Gastroesophageal sphincter (tissue), 3 donors: Measurements from ENCODE around the gene SENP2.
"Not testable (repeated sequence)": the region's sequence is repeated elsewhere in the genome, so short reads cannot be mapped to it uniquely, and the experiment has no call there.

Experiments used
- CTCF ChIP-seq, 4 experiments: fragments of 200-600 bp in 2 of 4; fragments of 450-650 bp in 2 of 4; sonication (generic) in 1 of 4; IDR thresholded peaks; one replicate each; pipeline ENCODE4 v1.5.1; 2017 to 2019; ENCODE audit warnings: antibody characterized with exemption in 4 of 4, mild to moderate bottlenecking in 2 of 4, moderate library complexity in 2 of 4
- EP300 ChIP-seq: sonication (generic); formaldehyde crosslinking; IDR thresholded peaks from one replicate; pipeline ENCODE4 v1.6.1; 2017; ENCODE audit warnings: antibody characterized with exemption, mild to moderate bottlenecking
- POLR2A ChIP-seq, 2 donors: fragments of 450-650 bp; IDR thresholded peaks; one replicate each; pipeline ENCODE4 v1.6.1; 2017; ENCODE audit warnings: antibody characterized with exemption in 2 of 2, mild to moderate bottlenecking in 2 of 2, moderate library complexity in 1 of 2
- POLR2AphosphoS5 ChIP-seq: sonication (generic); formaldehyde crosslinking; IDR thresholded peaks from one replicate; pipeline ENCODE4 v1.6.1; 2017; ENCODE audit warnings: antibody characterized with exemption

GRCh38 chr3:185661296-185661695 is 75.2 kb downstream of the SENP2 start:
- TF ChIP-seq CTCF (IDR thresholded peaks at IDR 0.05); POLR2AphosphoS5; EP300; POLR2A (IDR thresholded peaks at IDR 0.05): not testable (repeated sequence)
